ENCODE measurements around the gene MCM5. TPM values are rescaled to one million over a fixed set of nuclear protein-coding genes. Genes with fewer than 3 reads are reported as not detected.
"Not testable (repeated sequence)": the region's sequence is repeated elsewhere in the genome, so short reads cannot be mapped to it uniquely, and the experiment has no call there.

Gene MCM5
- total RNA-seq, 1 donor from 2014 or later: 25.7 TPM

DNA sequence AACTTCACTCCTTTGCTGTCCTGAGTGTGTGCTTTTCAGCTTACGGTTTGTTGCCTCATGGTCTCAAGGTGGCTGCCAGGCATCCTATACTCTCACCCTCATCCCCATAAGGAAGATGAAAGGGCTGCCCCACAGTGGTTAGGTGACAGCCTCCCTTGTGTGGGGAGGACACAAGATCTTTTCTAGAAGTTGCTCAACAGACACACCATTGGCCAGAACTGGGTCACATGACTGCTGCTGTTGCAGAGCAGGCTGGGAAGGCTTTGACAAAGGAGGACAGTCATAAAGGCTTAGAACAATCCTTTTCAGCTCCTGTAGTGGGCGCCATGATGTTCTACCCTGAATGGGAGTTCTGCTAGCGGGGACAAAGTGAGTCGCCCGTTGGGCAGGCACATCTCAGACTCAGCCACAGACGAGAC lies 71.0 kb downstream of the MCM5 start:
- DNase-seq (no peak), ATAC-seq (no peak)
- TF ChIP-seq, protein P1, sequence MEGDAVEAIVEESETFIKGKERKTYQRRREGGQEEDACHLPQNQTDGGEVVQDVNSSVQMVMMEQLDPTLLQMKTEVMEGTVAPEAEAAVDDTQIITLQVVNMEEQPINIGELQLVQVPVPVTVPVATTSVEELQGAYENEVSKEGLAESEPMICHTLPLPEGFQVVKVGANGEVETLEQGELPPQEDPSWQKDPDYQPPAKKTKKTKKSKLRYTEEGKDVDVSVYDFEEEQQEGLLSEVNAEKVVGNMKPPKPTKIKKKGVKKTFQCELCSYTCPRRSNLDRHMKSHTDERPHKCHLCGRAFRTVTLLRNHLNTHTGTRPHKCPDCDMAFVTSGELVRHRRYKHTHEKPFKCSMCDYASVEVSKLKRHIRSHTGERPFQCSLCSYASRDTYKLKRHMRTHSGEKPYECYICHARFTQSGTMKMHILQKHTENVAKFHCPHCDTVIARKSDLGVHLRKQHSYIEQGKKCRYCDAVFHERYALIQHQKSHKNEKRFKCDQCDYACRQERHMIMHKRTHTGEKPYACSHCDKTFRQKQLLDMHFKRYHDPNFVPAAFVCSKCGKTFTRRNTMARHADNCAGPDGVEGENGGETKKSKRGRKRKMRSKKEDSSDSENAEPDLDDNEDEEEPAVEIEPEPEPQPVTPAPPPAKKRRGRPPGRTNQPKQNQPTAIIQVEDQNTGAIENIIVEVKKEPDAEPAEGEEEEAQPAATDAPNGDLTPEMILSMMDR (IDR thresholded peaks at IDR 0.05): no peak
- H3K36me3 ChIP-seq: no peaks in the 10 kb centered on the region
- intact Hi-C loops (cut with DNase I): no loop called here
- H3K27me3 ChIP-seq (ENCODE audit: low read depth): no peaks in the 10 kb centered on the region
- H3K4me3 ChIP-seq: no peak overlapping the region
- no peak overlapping the region for H3K27ac ChIP-seq
- H3K9me3 ChIP-seq: no peaks in the 10 kb centered on the region
- H3K4me1 ChIP-seq: peaks cover 17% of the 10 kb centered on the region

GRCh38 chr22:35471566-35471965 lies 71.6 kb downstream of the MCM5 start:
- H3K27ac ChIP-seq; H3K27me3 ChIP-seq (ENCODE audit: low read depth); H3K9me3 ChIP-seq; ATAC-seq; H3K36me3 ChIP-seq; H3K4me3 ChIP-seq; intact Hi-C loops (cut with DNase I); DNase-seq: not testable (repeated sequence)
- H3K4me1 ChIP-seq: peaks cover 17% of the 10 kb centered on the region

DNA sequence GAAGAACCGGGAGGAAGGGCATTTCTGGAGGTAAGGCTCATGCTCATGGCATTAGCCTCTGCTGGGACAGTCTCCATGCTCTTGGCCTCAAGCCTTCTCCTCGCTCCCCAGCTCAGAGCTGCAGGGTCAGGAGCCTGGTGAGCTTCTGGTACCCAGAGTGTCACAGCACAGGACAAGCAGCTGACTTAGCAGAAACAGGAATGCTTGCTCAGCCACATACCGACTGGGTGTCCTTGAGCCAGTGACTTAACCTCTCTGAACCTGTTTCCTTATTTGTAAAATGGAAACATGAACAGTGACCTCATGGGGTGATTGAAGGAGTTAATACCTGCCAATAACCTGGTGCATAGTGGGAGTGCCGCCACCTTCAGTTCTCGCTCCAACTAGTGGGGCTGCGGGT lies 72.5 kb downstream of the MCM5 start:
- H3K9me3 ChIP-seq: no peaks in the 10 kb centered on the region
- intact Hi-C loops (cut with DNase I): no loop called here
- TF ChIP-seq, protein P1 (IDR thresholded peaks at IDR 0.05): no peak
- H3K27me3 ChIP-seq (ENCODE audit: low read depth): no peaks in the 10 kb centered on the region
- ATAC-seq (no peak), DNase-seq (no peak)
- no peak overlapping the region for H3K4me3 ChIP-seq
- no peak overlapping the region for H3K27ac ChIP-seq
- peaks cover 16% of the 10 kb centered on the region for H3K4me1 ChIP-seq
- no peaks in the 10 kb centered on the region for H3K36me3 ChIP-seq

- no peaks in the 10 kb centered on the region for H3K9me3 ChIP-seq
- peaks cover 8% of the 10 kb centered on the region for H3K27me3 ChIP-seq (ENCODE audit: low read depth)
- ATAC-seq: no peak
- TF ChIP-seq, protein P1 (IDR thresholded peaks at IDR 0.05): no peak
- H3K4me3 ChIP-seq: no peak overlapping the region
- intact Hi-C loops (cut with DNase I): no loop called here
- H3K4me1 ChIP-seq: peaks cover 15% of the 10 kb centered on the region
- no peak overlapping the region for H3K27ac ChIP-seq
- no peak for DNase-seq
- H3K36me3 ChIP-seq: no peaks in the 10 kb centered on the region
These were observed 74.0 kb downstream of the MCM5 start for GRCh38 chr22:35473971-35474370.

Other genes with a start within 250 kb of the MCM5 start
- 15.6 TPM for gene HMGXB4, start 142.6 kb upstream of the MCM5 start, total RNA-seq
- 70.3 TPM for gene TOM1, start 100.2 kb upstream of the MCM5 start, total RNA-seq
- gene HMOX1, start 19.0 kb upstream of the MCM5 start, total RNA-seq: 68.3 TPM
- gene RASD2, start 140.7 kb downstream of the MCM5 start, total RNA-seq: 3.6 TPM
- 0.86 TPM for gene MB, start 217.2 kb downstream of the MCM5 start, total RNA-seq
- 53.8 TPM for gene APOL6, start 248.3 kb downstream of the MCM5 start, total RNA-seq

Data from lower lobe of right lung (tissue), 2 donors.